Cardiac fibroblast (primary cell): Measurements from ENCODE around the gene ILKAP.
A peak's percentile ranks its signal among the peaks of the same experiment; 100 is the strongest.

ENCODE experiments used
- DNase-seq, 2 donors: peaks; one replicate each; pipeline versions ENCODE4 v3.0.0 to v3.0.0-alpha.2; 2010; ENCODE audit warnings: low read depth in 2 of 2
- H3K4me3 ChIP-seq, 2 donors: replicated peaks in 1 of 2; 1 replicate in 1 of 2; 2 replicates in 1 of 2; pipeline ENCODE4 v1.5.1; 2011; ENCODE audit warnings: low read depth in 2 of 2, low read length in 2 of 2, mild to moderate bottlenecking in 2 of 2, moderate library complexity in 1 of 2
- TF ChIP-seq, protein P1 (sequence below): IDR thresholded peaks from one replicate; pipeline ENCODE4 v1.5.1; 2011; ENCODE audit warnings: low read depth, mild to moderate bottlenecking, low read length, inconsistent platforms

The ILKAP gene

DNA sequence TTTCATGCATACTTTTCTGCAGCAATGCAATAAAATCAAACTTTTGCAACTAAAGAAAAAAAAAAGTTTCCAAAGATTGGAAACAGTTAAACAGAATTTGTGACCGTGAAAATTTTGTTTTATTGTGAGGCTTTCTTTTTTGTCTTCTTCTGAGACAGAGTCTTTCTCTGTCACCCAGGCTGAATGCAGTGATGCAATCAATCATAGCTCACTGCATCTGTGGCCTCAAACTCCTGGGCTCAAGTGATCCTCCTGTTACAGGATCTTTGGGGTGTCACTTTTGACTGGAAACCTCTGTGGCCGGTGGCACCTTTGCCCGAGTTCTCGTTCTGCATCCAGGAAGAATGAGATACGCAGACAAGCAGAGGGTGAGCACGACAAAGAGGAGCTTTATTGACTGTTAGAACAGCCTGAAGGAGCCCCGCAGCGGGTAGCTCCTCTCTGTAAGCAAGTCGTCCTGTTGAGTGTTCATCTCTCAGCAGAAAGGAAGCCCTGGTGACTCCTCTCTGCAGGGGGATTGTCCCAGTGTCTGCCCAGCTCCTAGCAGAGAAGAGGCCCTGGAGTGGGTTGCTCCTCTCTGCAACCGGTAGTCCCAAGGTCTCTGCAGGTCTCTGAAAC lies 16.9 kb upstream of the ILKAP start:
- TF ChIP-seq, protein P1, sequence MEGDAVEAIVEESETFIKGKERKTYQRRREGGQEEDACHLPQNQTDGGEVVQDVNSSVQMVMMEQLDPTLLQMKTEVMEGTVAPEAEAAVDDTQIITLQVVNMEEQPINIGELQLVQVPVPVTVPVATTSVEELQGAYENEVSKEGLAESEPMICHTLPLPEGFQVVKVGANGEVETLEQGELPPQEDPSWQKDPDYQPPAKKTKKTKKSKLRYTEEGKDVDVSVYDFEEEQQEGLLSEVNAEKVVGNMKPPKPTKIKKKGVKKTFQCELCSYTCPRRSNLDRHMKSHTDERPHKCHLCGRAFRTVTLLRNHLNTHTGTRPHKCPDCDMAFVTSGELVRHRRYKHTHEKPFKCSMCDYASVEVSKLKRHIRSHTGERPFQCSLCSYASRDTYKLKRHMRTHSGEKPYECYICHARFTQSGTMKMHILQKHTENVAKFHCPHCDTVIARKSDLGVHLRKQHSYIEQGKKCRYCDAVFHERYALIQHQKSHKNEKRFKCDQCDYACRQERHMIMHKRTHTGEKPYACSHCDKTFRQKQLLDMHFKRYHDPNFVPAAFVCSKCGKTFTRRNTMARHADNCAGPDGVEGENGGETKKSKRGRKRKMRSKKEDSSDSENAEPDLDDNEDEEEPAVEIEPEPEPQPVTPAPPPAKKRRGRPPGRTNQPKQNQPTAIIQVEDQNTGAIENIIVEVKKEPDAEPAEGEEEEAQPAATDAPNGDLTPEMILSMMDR = no peak
- H3K4me3 ChIP-seq = no peak overlapping the region
- DNase-seq = no peak

DNA sequence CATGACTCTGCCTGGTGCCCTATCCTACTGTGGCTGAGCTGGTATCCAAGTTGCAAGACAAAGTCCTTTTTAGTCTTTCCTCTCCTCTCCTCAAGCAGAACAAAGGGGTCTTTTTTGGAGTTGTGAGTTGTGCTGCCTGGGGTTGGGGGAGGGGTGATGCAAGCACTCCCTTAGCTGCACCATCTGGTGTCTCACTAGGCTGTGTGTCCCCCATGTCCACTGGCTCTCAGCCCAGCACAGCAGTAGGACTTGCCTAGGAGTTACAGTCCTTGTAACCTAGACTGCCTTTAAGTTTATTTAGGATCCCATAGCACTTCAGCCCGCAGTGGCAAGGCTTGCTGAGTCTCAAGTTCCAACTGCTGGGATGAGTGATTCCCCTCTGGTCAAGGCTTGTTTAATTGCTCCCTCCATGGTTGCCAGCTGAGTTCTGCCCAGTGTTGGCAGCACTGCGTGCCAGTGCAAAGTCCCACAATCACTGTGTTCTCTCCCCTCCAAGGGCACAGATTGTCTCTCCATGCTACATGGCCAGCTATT lies 13.2 kb upstream of the ILKAP start:
- DNase-seq = no peak
- no peak overlapping the region for H3K4me3 ChIP-seq
- TF ChIP-seq, protein P1 = no peak

DNA sequence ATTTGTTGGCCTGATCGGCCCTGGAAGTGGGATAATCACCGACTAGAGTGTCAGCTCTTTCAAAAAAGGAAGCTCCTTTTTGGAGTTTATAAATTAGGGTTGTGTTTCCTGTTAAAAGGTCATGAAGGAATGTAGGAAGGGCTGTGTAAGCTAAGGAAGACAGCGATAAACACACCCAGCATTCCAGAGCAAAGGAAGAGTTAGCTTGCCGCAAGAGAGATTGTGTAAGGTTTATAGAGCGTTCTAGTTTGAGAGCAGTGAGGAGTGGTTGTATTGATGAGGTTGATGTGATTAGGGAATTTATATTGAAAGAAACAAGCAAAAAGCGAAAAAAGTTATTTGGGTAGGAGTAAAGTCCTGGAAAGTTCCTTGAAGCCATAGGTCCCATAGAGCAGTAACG lies 3.5 kb upstream of the ILKAP start:
- no peak overlapping the region for H3K4me3 ChIP-seq
- TF ChIP-seq, protein P1 = no peak

DNA sequence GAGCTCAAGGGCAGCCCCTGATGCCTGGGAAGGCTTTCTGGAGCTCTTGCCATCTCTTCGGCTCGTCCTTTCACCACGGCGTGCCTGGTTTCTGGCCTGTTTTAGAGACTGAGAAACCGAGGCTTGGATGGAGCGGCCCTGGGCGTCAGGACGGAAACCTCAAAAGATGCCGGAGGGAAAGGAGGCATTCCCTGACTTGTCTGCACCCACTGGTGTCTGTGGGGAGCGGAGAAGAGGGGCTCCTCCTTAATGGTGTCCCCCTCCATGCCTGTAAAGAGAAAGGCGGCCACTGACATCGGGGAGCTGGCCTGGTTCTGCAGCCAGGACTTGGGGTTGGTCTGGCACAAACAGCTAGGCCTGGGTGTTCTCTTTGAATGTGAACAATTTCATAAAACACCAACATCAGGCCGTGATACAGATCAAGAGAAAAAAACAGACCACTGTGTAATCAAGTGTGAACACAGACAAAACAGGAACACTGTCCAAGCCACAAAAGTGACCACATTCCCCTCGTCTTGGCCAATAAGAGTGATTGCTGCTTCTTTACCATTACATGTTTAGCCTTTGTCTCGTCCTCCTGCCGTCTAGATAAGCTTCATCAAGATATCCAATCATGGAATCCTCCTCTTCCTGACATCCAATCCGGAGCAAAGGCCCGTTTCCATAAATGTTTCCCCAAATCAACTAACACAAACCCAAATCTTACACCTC lies 633 bp upstream of the ILKAP start:
- TF ChIP-seq, protein P1 = no peak
- peak overlapping the region; percentile 34 to 37 for H3K4me3 ChIP-seq
- no peak for DNase-seq

More for the DNA sequence above, 3.5 kb upstream of the ILKAP start:
- DNase-seq = no peak

DNA sequence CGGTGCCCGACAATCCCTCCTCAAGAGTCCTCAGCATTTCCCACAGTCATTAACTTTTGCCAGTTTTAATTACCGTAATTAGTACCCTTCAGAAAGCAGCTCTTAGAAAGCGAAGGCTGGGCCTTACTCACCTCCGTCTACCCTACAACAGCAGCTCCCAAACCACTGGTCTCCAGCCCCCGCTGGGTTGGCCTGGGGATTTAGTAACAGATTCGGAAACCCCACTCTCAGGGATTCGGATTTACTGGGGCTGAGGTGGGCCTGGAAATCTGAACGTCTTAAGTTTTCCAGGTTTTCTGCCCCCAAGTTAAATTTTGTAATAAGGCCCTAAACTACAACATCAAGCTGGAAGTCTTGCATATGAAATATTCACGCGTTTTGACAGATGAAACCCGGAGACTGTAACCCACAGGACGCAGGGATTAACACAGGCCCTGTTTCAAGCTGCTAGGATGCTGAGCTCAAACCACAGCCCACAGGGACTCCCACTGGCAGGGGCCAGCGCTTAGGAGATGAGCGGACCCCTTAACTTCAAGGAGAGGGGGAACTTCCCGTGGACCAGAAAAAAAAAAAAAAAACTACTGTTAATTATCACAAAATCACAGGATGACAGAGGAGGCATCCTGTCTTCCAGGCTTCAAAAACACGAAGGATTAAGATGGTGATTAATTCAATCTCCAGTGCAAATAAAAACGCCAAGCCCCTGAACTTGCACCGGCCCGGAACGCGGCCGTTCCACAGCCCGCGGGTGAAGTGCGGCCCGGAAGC lies 985 bp downstream of the ILKAP start:
- H3K4me3 ChIP-seq = peak overlapping the region; percentile 59 to 76
- TF ChIP-seq, protein P1 = no peak
- DNase-seq = peak; percentile 18 to 31

DNA sequence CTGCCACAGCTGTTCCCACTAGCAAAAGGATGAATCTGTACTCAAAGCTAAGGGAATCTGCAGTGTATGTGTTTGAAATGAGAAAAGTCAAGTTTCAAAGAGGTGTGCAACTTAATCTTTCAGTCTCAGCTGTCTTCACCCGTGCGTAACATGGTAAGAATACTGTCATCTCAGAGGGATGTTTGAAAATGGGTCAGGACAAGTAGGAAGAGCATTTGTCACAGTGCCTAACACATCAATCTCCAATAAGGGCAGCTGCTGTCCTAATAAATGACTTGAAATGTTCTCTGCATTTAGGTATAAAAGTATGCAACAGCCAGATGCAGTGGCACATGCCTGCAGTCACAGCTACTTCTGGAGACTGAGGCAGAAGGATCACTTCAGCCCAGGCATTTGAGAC lies 13.1 kb downstream of the ILKAP start:
- H3K4me3 ChIP-seq = no peak overlapping the region
- TF ChIP-seq, protein P1 = no peak
- DNase-seq = no peak
